HG02571 (cell line): Measurements from ENCODE around the gene ZIC4.

Experiments
- ATAC-seq: cut with Tn5 transposase; IDR thresholded peaks from one replicate; pipeline ENCODE4 v1.9.1; 2021; ENCODE audit warnings: mild to moderate bottlenecking, moderate library complexity; ENCODE audit not compliant: unreplicated experiment

The ZIC4 gene

GRCh38 chr3:147405231-147406027 is 914 bp downstream of the ZIC4 start:
- no peak for ATAC-seq

- no peak for ATAC-seq
These were observed 1.5 kb downstream of the ZIC4 start for GRCh38 chr3:147404800-147405230.

- no peak for ATAC-seq
These were observed 2.1 kb downstream of the ZIC4 start for GRCh38 chr3:147404000-147404799.

- no peak for ATAC-seq
These were observed 2.8 kb downstream of the ZIC4 start for GRCh38 chr3:147403511-147403910.

- ATAC-seq = no peak
These were observed 4.2 kb downstream of the ZIC4 start for GRCh38 chr3:147402159-147402558.

- ATAC-seq = no peak
These were observed 4.9 kb downstream of the ZIC4 start for GRCh38 chr3:147401421-147401820.

GRCh38 chr3:147400999-147401398 is 5.3 kb downstream of the ZIC4 start:
- ATAC-seq = no peak

- no peak for ATAC-seq
These were observed 6.2 kb downstream of the ZIC4 start for GRCh38 chr3:147400111-147400510.

- no peak for ATAC-seq
These were observed 7.4 kb downstream of the ZIC4 start for GRCh38 chr3:147398813-147399534.

- ATAC-seq = no peak
These were observed 8.2 kb downstream of the ZIC4 start for GRCh38 chr3:147397875-147398812.

GRCh38 chr3:147397155-147397874 is 9.0 kb downstream of the ZIC4 start:
- ATAC-seq = no peak

GRCh38 chr3:147396712-147397046 is 9.7 kb downstream of the ZIC4 start:
- ATAC-seq = no peak

GRCh38 chr3:147395899-147396711 is 10.2 kb downstream of the ZIC4 start:
- ATAC-seq = no peak

- no peak for ATAC-seq
These were observed 11.5 kb downstream of the ZIC4 start for GRCh38 chr3:147394884-147395225.

- ATAC-seq = no peak
These were observed 12.1 kb downstream of the ZIC4 start for GRCh38 chr3:147393943-147394883.

- no peak for ATAC-seq
These were observed 12.9 kb downstream of the ZIC4 start for GRCh38 chr3:147393261-147393942.

- no peak for ATAC-seq
These were observed 13.8 kb downstream of the ZIC4 start for GRCh38 chr3:147392625-147392946.
